ENCODE measurements around the gene TRIM71. TPM values are rescaled to one million over a fixed set of nuclear protein-coding genes. Genes with fewer than 3 reads are reported as not detected.
"Not testable (repeated sequence)": the region's sequence is repeated elsewhere in the genome, so short reads cannot be mapped to it uniquely, and the experiment has no call there.

TRIM71 gene
- total RNA-seq, result under 0.01 TPM in 1 of 2 replicates, not detected in the other

DNA sequence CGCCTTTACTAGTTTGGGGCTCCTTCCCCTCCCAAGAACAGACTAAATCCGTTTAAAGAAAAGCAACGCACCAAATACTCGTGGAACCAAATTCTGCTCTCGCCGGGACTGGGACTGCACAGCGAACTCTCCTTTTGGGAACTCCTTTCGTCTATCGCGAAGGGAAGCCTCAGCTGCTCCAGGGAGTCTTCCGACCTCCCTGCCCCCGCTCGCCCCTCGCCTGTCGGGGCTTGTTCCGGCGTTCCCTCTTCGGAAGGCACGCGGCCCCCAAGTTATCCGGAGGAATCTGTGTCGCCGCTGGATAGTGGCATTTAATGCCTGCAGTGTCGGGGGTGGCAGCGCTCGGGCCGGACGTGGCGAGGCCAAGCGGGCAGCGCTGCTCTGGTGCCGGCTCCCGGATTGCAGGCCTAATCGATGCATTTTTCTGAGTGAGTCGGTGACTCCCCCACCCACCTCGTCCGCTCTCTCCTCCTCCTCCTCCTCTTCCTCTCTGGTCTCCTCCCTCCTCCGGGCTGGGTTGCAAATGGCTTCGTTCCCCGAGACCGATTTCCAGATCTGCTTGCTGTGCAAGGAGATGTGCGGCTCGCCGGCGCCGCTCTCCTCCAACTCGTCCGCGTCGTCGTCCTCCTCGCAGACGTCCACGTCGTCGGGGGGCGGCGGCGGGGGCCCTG, at the start of gene TRIM71:
TSS of gene TRIM71 (plus strand) at position 440 of the 671 bp plus-strand sequence. CDS start at position 524, 84 bp downstream.
- peak in 1 of 2 donors; percentile 2 for DNase-seq (ENCODE audit: low read depth in 2 of 2)

DNA sequence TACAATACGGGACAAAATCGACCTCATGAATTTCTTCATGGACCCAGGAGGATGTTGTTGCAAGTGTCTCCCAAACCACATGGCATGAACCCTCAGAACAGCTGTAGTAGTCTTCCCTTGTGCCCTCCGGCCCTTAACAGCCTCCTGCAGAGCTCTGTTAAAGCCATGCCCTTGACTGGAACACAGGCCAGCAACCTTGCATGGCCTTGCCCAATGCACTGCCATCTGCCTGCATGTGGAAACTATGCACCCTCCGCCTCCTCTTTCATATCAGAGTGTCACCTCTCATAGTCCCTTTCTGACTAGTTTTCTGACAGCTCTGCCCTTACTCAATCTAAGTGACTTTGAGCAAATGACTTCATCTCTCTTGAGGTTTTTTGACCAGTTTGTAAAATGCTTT, 39.4 kb upstream of the TRIM71 start:
- DNase-seq (ENCODE audit: low read depth in 2 of 2), result no peak

DNA sequence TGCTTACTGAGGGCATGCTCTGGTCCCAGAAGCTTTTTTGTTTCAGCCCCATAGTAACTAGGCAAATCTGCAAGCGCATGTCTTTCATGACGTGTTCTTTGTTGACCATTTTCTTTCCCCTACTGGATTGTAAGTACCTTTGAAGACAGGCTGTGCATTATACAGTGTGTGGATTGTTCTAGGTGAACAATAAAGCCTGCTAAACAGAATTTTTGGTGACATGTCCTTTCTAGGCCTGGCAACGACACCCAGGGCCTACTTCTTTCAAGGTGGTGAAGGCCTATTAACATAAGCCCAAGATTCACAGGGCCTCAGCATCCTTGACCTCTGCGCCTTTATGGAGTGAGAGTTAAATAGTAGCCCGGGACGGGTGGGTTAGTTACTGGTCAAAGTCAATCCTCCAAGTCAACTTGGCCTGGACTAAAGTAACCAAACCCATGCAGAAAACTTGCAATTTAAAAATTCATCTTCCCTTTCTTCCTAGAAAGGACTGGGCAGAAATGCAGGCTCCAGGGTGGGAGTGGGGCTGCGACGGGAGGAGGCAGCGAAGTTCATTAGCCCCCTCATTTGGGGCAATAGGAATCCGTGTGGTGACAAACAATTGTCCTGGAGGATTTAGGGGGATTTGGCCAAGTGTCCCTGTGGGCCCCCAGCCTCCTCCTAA, 37.6 kb upstream of the TRIM71 start:
- no peak for DNase-seq (ENCODE audit: low read depth in 2 of 2)

DNA sequence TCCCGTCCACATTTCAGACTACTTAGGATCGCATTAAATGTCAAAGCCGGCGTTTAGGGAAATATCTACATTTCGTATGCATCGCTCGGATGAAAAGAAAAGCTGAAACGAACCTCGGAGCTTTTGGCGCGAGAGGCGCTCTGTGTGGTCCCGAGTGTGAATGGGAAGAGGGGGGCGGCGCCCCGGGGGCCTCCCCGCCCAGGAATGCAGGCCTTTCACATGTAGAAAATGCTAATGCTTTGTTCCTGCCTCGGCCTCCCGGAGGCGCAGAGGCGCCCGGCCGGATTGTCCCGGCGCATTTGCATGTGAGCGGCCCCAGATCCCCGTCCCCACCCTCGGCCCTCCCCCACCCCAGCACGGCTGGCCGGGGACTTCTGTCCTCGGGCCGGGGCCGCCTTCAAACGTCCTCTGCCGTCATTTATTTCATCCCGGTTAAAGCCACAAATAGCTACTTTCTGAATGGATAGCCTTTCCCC, 37.0 kb upstream of the TRIM71 start:
- DNase-seq (ENCODE audit: low read depth in 2 of 2), result peak; percentile 20 to 58

DNA sequence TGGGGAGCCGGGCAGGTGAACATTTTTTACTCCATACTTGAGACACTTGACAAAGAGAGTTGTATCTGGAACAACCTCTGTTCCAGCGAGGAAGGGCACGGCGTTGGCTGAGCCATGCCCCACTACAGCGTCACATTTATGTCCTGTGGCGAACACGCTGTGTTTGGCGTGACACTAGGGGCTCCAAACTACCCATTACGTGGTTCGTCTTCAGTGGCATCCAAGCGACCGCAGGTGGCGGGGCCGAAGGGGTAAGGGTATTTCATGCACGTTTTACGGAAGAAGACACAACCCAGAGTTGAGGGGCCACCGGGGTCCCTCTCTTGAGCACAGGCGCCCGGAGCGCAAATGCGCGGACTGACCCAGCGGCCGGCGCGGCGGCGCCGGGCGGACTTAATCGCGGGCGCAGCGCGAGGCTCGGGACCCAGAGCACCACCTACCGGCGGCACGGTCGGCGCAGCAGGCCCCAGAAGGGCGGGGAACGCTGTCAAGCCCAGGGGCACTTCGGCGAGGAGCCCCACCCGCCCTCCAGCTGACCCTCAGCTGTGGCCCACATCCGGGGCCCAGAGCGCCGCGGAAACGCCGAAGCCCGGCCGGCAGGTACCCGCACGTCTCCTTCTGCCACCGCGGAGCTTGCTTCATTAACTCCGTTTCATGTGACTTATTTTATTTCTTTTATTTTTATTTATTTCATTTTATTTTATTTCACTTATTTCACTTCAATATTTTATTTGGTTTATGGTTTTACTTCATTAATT, 36.4 kb upstream of the TRIM71 start:
- peak; percentile 46 to 83 for DNase-seq (ENCODE audit: low read depth in 2 of 2)

- not testable (repeated sequence) for DNase-seq (ENCODE audit: low read depth in 2 of 2)
Observed at GRCh38 chr3:32781969-32782270, 35.9 kb upstream of the TRIM71 start.

GRCh38 chr3:32782407-32782806, 35.4 kb upstream of the TRIM71 start:
- DNase-seq (ENCODE audit: low read depth in 2 of 2), result no peak

GRCh38 chr3:32791833-32792232, 26.0 kb upstream of the TRIM71 start:
- DNase-seq (ENCODE audit: low read depth in 2 of 2), result no peak

DNA sequence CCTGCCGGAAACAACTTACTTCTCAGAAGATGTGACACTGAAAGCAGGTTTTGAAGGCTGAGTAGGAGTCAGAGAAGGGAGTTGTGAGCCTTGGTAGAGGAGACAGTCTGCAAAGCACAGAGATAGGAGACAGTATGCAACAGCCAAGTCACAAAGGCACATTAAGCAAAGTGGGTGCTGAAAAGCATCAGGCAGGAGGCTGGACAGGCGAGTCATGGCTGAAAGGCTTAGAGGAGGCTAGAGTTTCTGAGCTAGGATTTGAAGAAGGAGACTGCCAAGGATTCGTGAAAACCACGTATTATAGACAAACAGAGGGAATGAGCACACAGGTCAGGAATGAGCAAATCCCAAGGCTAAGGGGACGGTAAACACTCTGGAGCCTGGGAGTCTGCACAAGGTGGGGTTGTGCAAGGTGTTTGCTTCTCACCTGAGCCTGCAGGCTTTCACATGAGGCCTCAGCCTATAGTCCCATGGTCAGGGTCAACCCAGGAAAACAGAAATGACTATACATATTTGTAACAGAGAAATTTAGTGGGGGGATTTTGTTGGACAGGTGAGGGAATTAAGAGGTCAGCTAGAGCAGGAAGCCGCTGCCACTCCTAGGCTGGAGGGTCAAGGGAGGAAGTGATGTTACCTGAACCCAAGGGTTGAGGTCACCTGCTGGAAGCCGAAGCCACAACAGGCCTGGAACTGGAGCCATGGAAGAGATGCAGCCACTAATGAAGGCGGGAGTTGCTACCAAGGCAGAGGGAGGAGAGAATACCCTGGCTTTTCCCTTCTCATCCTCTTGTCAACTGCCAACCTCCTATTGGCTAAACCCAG, 23.1 kb upstream of the TRIM71 start:
- no peak for DNase-seq (ENCODE audit: low read depth in 2 of 2)

- DNase-seq (ENCODE audit: low read depth in 2 of 2), result not testable (repeated sequence)
Observed at GRCh38 chr3:32796384-32796950, 21.3 kb upstream of the TRIM71 start.

DNA sequence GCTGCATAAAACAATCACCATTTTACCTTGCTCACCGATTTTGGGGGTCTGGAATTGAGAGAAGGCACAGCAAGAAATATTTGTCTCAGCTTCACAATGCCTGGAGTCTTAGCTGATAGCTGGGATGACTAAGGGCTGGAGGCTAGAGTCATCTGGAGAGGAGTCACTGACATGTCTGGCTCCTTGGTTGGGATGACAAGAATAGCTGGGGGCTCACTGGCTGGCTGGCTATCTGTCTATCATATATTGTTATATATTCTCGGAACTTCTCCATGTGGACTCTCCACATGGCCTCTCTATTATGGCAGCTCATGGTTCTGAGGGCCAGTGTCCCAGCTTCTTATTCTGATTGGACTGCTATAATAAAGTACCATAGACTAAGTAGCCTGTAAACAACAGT, 20.0 kb upstream of the TRIM71 start:
- no peak for DNase-seq (ENCODE audit: low read depth in 2 of 2)

DNA sequence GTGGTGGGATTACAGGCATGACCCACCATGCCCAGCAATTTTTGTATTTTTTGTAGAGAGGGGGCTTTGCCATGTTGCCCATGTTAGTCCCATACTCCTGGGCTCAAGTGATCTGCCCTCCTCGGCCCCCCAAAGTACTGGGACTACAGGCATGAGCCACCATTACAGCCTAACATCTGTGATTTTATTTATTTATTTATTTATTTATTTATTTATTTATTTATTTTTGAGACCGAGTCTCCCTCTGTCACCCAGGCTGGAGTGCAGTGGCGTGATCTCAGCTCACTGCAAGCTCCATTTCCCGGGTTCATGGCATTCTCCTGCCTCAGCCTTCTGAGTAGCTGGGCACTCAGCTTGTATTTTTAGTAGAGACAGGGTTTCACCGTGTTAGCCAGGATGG, 16.4 kb upstream of the TRIM71 start:
- not testable (repeated sequence) for DNase-seq (ENCODE audit: low read depth in 2 of 2)

DNA sequence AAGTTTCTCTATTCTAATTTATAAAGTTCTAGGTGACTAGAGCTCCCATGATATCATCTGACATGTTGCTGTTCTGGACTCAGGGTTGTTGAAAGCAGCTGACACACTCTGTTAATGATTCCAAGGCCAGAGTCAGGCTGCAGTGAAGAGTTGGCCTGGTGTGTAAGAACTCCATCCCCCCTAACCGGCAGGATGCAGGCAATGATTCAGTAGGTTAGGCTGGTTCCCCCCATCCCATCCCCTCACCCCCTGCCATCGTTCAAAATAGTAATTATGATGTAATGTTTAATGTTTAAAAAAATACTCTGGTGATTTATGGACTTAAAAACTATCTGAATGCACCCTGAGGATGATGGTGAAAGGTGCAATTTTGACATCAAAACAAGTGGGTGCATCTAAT, 4.6 kb upstream of the TRIM71 start:
- no peak for DNase-seq (ENCODE audit: low read depth in 2 of 2)

DNA sequence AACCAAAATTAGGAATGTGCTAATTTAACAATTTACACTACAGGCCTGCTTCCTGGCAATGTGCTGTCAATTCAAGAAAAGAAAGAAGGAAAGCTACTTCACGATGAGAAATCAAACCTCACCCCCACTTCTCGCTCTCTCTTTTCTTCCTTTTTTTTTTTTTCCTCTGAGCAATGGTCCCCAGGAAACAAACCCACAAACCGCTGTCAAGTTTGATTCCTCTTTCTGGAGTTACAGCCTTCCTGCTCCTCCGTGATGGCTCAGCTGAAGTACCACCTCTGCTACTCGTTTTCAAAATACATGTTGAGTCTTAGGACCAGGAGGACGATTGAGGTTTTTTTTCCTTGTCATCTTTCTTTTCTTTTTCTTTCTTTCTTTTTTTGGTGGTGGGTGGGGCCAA, 3.4 kb upstream of the TRIM71 start:
- no peak for DNase-seq (ENCODE audit: low read depth in 2 of 2)

DNA sequence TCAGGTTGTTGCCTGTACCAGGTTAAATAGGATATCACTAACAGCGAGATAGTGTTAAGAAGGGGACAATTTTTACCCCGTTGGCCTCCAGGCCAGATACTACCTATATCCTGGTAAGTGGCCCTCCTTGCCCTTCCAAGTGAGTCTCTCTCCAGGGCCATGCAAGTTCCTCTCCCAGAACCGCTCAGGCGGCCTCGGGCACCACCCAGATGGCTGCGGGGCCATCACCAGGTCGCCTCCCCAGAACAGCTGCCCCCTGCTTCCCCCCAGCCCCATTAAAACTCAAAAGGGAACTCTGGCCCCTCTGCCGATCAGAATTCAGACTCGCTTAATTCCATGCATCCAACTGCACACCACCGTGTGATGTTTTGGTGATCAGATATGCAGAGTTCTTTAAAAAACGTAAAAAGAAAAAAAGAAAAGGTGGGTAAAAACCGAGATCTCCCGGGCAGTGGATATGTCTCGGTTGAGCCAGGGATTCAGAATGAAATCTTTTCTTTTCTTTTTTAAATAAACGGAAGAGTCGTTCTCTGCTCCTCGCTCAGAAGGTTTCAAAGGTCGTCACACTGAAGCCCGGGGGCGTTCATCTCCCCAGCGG, 1.9 kb upstream of the TRIM71 start:
- no peak for DNase-seq (ENCODE audit: low read depth in 2 of 2)

- DNase-seq (ENCODE audit: low read depth in 2 of 2), result peak in 1 of 2 donors; percentile 27
Observed at GRCh38 chr3:32816439-32817256, 1.1 kb upstream of the TRIM71 start.

- peak in 1 of 2 donors; percentile 9 for DNase-seq (ENCODE audit: low read depth in 2 of 2)
Observed at GRCh38 chr3:32817257-32817557, 590 bp upstream of the TRIM71 start.

GRCh38 chr3:32818229-32818969, 602 bp downstream of the TRIM71 start:
- DNase-seq (ENCODE audit: low read depth in 2 of 2), result peak in 1 of 2 donors; percentile 6

DNA sequence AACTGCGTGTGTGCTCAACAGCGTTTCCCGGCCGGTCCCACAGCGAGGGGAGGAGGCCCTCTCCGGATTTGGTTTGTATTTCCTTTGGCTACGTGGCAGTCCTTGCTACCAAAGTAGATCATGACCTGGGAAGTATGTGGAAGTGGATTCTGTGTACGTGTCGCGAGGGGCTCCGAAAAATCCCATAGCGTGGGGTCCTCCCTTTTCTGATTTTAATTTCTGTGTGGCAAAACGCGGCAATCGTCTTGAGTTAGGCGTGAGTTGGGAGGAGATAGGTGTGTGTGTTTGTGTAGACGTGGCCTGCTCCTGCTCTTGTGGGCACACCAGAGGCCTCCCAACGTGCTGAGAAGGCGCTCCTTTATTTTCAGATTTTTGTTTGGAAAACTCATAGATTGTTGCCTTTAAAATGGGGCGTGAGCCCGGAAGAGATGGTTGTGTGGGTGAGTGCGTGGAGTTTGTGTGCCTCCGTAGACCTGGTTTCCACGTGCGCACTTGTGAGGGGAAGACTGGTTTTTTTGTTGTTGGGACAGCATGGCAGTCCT, 1.2 kb downstream of the TRIM71 start:
- no peak for DNase-seq (ENCODE audit: low read depth in 2 of 2)

Data from dermis microvascular lymphatic vessel endothelial cell (primary cell).